GM21390 (cell line): ENCODE data around the gene LAMA5.

Source experiments
- ATAC-seq: cut with Tn5 transposase; IDR thresholded peaks from one replicate; pipeline ENCODE4 v1.9.1; 2021; ENCODE audit not compliant: unreplicated experiment

The LAMA5 gene

DNA sequence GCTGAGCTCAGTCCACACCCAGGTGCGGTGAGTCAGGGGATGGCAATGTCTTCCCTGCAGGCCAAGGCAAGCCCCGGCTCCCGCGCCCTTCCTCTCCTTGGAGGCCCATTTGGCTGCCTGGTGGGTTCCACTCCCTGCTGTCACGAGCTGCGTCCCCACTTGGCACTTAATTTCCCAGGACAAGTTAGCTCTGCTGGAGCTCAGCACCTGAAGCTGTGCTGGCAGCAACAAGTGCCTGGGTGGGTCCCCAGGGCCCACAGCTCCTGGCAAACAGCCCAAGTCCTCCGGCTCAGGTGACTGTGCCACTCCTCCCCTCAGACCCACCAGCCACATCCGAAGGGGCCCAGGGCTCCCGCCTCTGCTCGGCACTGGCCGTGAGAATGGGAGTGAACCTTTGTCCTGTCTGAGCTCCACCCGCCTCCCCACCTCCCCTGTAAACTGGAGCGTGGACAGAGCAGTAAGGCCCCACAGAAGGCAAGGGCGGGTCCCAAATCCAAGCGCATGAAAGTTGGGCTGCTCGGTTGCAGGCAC, 16.9 kb downstream of the LAMA5 start:
- no peak for ATAC-seq

DNA sequence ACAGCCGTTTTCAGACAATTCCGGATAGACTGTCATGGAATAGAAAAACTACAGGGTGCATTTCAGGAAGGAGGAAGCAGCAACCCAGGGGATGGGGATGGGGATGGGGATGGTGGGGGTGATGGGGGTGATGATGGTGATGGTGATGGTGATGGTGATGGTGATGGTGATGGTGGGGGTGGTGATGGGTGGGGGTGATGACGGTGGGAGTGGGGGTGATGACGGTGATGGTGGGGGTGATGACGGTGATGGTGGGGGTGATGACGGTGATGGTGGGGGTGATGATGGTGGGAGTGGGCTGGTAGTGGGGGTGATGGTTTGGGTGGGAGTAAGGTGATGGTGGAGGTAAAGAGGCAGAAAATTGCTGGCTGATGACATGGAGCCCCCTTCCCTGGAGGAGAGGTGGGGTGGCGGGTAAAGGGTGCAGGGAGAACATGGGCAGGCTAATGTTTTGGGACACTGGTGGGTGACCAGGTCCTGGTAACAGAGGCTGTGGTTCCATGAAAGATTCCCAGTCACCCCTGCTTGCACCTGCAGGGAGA, 17.5 kb downstream of the LAMA5 start:
- ATAC-seq, result no peak

GRCh38 chr20:62348604-62349003, 18.5 kb downstream of the LAMA5 start:
- no peak for ATAC-seq

DNA sequence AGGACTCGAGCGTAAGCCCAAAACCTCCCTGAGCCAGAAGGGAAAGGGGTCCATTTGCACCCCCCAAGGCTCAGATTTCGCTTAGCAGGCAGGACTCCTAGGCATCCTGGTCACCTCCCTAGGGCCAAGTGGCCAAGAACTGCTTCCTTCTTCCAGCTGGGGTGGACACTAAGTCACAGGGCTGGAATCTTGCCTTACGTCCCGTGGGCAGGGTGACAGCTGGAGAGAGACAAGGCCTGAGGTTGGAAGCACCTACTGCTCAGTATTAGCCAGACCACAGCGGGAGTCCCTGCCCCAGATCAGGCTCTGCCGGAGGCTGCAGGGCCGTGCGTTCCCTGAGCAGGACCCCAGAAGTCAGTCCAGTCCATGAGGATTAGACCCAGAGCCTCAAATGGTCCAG, 19.7 kb downstream of the LAMA5 start:
- no peak for ATAC-seq

DNA sequence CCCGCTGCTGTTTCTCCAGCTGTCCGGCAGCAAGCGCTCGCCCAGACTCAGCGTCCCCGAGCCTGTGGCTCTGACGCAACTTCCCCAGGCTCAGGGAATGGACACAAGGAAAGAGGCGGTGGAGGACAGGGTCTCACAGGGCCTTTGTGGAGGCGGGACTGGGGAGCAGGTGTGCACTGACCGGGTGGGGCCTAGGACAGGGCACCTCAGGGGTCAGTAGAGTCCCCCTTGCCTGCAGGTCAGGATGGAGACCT, 20.0 kb downstream of the LAMA5 start:
- ATAC-seq, result no peak

DNA sequence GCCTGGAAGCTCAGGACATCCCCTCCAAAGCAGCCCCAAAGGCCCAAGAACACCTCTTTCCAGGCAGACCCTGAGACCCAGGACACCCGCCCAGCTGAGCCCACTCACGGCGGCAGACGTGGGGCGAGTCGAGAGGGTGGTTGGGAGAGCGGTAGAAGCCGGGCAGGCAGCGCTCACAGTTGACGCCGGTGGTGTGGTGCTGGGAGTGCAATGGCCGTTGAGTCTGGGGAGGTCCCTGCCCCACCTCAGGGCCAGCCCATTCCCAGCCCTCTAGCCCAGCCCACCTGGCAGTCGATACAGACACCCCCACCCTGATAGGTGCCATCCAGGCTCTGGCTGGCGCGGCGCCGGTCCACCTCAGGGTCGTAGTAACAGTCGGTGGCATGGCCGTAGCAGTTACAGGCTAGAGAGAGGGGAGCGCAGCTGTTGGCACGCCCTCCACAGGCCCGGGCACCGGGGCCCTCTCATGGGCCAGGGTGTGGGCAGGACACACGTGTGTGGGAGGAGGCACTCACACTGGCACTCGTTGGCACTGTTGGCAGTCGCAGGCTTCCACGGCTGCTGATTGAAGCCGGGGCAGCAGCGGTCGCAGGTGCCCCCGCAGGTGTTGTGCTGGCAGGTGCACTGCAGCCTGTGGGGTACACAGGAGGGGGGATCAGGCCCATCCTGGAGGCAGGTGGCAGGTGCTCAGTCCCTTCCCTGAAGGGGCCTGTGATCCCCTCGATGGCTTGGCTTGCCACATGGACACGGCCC, 20.5 kb downstream of the LAMA5 start:
- ATAC-seq, result no peak

GRCh38 chr20:62345681-62346370, 21.3 kb downstream of the LAMA5 start:
- no peak for ATAC-seq

DNA sequence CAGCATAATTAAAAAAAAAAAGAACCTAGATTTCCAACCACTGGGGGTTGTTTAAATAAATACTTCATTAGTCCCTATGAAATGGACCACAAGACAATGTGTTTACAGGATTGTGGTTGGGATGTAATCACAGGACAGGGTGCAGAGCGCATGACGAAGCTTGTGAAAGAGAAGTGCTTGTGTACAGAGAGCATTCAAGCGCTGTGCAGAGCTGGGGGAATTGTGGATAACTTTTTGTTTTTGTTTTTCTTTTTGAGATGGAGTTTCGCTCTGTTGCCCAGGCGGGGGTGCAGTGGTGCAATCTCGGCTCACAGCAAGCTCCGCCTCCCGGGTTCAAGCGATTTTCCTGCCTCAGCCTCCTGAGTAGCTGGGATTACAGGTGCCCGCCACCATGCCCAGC, 22.3 kb downstream of the LAMA5 start:
- ATAC-seq, result no peak

DNA sequence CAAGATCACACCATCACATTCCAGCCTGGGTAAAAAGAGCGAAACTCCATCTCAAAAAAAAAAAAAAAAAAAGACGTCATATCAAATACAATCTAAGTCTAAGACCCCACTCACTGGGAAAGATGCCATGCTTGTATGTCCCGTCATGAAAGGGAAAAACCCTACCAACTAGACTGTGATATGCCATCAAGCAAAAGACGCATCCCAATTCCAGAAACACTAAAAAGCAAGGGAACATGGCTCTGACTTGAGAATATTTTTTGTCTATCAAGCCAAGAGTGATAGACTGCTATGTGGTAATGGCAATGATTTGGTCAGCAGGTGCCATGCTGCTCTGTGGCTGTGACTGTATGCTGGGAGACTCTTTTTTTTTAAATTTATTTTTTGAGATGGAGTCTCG, 23.0 kb downstream of the LAMA5 start:
- ATAC-seq, result no peak

DNA sequence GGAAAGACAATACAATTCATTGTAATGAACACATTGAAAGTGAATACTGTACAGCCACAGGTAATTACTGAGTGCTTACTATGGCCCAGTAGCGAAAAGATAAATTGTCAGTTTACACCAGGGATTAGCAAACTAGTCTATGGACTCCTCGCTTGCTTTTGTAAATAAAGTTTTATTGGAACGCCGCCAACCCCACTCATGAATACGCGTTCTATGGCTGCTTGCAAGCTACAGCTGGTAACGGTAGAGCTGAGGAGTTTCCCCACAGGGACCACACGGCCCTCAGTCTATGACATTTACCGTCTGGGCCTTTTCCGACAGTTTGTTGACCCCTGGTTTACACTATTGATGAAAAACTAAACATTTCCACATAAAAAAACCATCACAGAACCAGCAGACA, 24.2 kb downstream of the LAMA5 start:
- no peak for ATAC-seq

DNA sequence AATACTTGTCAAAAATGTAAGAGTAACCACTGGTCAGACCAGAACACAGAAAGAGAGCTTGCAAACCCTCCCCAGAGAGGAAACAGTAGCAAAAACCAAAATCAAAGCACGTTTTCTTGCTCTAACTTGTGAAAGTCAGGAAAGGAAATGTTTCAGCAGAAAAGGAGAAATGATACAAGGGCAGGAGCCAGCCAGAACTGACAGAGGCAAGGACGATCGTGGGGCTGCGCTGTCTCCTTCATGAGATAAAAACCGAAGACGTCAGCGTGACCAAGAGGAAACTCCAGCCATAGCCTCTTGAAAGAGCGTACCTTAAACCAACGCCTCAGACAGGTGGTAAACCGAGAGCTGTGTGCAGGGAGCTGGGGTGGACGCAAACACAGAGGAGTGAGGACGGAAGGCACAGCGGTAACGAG, 27.5 kb downstream of the LAMA5 start:
- peak; percentile 79 for ATAC-seq

DNA sequence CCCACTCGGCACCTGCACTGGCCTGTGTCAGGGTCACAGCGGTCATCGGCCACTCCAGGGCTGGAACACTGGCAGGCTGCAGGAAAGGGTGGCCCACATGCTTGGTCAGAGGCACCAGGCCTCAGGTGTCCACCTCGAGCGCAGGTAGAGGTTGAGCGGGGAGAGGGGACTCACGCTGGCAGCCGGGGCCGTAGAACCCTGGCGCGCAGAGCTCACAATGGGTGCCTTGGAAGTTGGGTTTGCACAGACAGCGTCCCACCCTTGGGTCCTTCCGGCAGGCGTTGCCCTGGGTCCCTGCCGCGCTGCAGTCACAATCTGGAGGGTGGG, 28.9 kb downstream of the LAMA5 start:
- no peak for ATAC-seq

DNA sequence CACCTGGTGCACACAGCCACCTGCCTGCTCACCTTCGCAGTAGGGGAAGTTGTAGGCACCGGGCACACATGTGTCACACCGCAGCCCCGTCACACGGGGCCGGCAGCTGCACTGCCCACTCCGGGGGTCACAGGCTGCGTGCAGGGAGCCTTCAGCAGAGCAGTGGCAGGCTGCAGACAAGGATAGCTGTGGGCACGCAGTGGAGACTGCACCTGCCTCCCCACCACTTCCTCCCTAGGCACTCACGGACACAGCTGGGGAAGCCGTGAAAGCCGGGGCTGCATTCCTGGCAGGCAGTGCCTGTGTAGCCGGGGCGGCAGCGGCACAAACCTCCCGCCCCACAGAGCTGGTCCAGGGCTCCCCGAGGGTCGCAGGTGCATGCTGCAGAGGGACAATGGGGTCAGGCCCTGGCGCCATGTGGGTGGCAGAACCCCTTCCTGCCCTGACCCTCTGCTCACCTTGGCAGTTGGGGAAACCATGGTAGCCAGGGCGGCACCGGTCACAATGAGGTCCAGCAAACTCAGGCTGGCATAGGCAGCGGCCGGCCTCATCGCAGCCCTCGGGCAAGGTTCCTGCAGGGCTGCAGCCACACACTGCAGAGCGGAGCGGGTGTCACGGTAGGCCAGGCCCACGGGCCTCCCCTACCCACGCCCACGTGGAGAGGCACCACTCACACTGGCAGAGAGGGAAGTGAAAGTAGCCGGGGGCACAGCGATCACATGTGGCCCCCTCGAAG, 29.4 kb downstream of the LAMA5 start:
- no peak for ATAC-seq

DNA sequence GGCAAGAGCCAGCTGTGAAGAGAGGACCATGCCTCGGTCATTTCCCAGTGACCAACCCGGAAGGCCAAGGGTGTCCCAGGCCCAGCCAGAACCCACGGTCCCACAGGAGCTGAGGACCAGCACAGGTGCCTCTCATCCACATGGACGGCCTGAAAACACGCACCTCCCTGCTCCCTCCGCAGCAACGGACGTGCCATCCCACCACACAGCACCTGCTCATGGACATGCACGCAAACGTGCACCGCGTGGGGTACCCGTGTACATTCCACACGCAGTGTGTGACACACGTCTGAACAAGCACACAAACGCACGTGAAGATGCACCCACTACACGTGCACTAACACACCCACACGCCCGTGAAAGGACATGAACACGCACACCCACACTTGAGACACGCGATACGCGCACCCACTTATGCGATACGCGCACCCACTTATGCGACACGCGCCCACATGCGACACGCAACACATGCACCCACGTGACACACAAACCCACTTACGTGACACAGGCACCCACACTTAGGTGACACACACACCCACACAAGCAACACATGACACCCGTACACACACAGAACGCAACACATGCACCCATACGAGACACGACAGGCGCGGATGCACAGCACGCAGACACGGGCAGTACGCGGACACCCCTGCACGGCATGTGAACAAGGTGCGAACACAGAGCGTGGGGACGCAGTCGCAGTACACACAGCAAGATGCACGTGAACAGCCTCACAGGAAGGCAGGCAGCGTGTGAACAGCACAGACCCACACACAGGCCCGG, 30.1 kb downstream of the LAMA5 start:
- ATAC-seq, result no peak

- no peak for ATAC-seq
Observed at GRCh38 chr20:62336329-62336728, 30.8 kb downstream of the LAMA5 start.

DNA sequence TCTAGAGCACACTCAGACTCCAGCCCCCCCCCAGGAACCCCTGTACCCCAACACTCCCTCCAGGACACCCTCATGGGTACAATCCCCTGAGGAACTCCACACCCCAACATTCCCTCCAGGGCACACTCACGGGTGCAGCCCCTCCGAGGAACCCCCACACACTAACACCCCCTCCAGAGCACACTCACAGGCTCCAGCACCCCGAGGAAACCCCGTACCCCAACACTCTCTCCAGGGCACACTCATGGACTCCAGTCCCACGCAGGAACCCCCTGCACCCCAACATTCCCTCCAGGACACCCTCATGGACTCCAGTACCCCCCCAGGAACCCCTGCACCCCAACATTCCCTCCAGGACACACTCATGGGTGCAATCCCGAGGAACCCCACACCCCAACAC, 31.6 kb downstream of the LAMA5 start:
- ATAC-seq, result no peak

DNA sequence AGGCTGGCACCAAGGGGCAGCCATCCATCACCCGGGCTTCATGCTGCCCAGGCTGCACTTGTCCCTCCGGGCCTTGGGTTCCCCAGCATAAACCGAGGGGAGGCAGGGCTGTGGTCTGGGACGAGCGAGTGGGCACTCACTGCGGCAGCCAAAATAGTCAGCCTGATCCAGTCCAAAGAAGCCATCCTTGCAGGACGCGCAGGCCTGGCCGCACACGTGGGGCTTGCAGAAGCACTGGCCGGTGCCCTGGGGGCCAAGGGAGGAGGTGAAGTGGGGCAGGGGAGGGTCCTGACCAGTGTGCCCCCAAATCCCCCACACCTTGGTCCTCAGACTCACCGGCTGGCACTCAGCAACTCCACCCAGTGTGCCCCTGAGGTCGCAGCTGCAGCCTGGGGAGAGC, 32.2 kb downstream of the LAMA5 start:
- no peak for ATAC-seq

DNA sequence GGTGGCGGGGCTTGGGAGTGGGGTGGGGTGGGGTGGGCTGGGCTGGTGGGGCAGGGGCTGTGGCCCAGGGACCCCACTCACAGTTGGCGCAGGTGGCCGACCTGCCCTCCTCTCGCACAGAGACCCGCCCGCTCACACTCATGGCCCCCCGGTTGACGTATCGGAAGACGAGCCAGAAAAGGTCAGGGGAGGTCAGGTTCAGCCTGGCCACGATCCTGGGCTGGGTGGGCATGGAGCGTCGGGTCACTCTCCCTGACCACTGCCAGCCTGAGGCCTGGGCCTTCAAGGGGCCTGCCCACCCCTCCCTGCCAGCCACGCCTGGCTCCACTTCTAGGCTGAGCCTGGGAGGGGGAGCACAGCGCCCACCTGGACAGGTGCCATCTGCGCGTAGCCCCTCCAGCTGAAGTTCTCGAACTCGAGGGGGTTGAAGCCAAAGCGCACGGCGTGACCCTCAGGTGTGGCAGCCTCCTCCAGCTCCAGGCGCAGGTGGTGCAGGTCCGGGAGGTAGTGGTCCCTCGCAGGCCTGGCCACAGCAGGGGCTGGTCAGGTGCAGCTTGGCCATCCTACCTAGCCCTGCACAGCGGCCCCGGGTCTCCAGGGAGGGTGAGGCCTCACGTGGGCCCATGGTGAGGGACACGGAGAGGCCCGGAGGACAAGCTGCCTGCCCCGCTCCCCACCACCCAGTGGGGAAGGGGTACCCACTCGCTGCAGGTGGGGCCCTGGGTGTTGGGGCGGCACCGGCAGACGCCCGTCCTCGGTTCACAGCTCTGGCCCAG, 33.1 kb downstream of the LAMA5 start:
- ATAC-seq, result no peak

GRCh38 chr20:62332989-62333819, 33.9 kb downstream of the LAMA5 start:
- ATAC-seq, result no peak

GRCh38 chr20:62332421-62332820, 34.7 kb downstream of the LAMA5 start:
- ATAC-seq, result no peak
